Neural cell (in vitro differentiated cells): ENCODE results near the gene DPY19L2. TPM values are rescaled to one million over a fixed set of nuclear protein-coding genes. Genes with fewer than 3 reads are reported as not detected.
"Not testable (repeated sequence)": the region's sequence is repeated elsewhere in the genome, so short reads cannot be mapped to it uniquely, and the experiment has no call there.

Experiments used
- H2AFZ ChIP-seq: fragments of 200-600, 300-800 bp; sonication (generic), shearing (Covaris generic); 2 replicates; pipeline ENCODE4 v1.6.0; 2014; ENCODE audit warnings: low read depth, mild to moderate bottlenecking, antibody characterized with exemption, low read length, moderate library complexity
- H3F3A ChIP-seq: fragments of 200-600 bp; shearing (Covaris generic); 2 replicates; pipeline ENCODE4 v1.6.1; 2016; ENCODE audit warnings: mild to moderate bottlenecking, moderate library complexity, mixed read lengths, antibody characterized with exemption, low read length; ENCODE audit not compliant: insufficient read depth, poor library complexity, severe bottlenecking
- H3K27ac ChIP-seq: fragments of 200-600, 300-800 bp; sonication (generic), shearing (Covaris generic); 2 replicates; pipeline ENCODE4 v1.5.1; 2014; ENCODE audit warnings: mild to moderate bottlenecking, low read length, moderate library complexity
- H3K27me3 ChIP-seq: fragments of 300-800, 200-600 bp; sonication (generic), shearing (Covaris generic); 2 replicates; pipeline ENCODE4 v1.6.0; 2014; ENCODE audit warnings: mild to moderate bottlenecking, low read depth, low read length, moderate library complexity; ENCODE audit not compliant: insufficient read depth
- H3K36me3 ChIP-seq: fragments of 300-800, 200-600 bp; sonication (generic), shearing (Covaris generic); 2 replicates; pipeline ENCODE4 v1.5.1; 2014; ENCODE audit warnings: mild to moderate bottlenecking, antibody characterized with exemption, low read length, moderate library complexity; ENCODE audit not compliant: insufficient read depth
- H3K4me2 ChIP-seq: fragments of 300-800, 200-600 bp; sonication (generic), shearing (Covaris generic); 2 replicates; pipeline ENCODE4 v1.6.0; 2014; ENCODE audit warnings: mild to moderate bottlenecking, low read length
- H3K4me3 ChIP-seq: fragments of 300-800, 200-600 bp; sonication (generic), shearing (Covaris generic); 2 replicates; pipeline ENCODE4 v1.5.1; 2014; ENCODE audit warnings: mild to moderate bottlenecking, low read length, moderate library complexity
- H3K79me2 ChIP-seq: fragments of 200-600 bp; shearing (Covaris generic); replicated peaks from 2 replicates; pipeline ENCODE4 v1.6.0; 2014; ENCODE audit warnings: mild to moderate bottlenecking, low read length, moderate library complexity; ENCODE audit not compliant: insufficient read depth
- H3K9ac ChIP-seq: fragments of 300-800, 200-600 bp; sonication (generic), shearing (Covaris generic); 2 replicates; pipeline ENCODE4 v1.6.1; 2016; ENCODE audit warnings: mild to moderate bottlenecking, low read length, mixed read lengths
- H3K9me2 ChIP-seq: fragments of 200-600 bp; shearing (Covaris generic); 2 replicates; pipeline ENCODE4 v1.6.1; 2016; ENCODE audit warnings: mild to moderate bottlenecking, low read length, mixed read lengths; ENCODE audit not compliant: insufficient read depth
- H3K9me3 ChIP-seq: fragments of 200-600, 300-800 bp; sonication (generic), shearing (Covaris generic); 2 replicates; pipeline ENCODE4 v1.6.1; 2016; ENCODE audit warnings: mild to moderate bottlenecking, mixed run types, low read length, moderate library complexity, mixed read lengths
- H4K20me1 ChIP-seq: fragments of 200-600 bp; shearing (Covaris generic); 2 replicates; pipeline ENCODE4 v1.6.1; 2016; ENCODE audit warnings: mild to moderate bottlenecking, mixed run types; ENCODE audit not compliant: insufficient read depth
- CTCF ChIP-seq: fragments of 450-650 bp; IDR thresholded peaks from 2 replicates; pipeline ENCODE4 v1.5.1; 2014; ENCODE audit warnings: antibody characterized with exemption, mild to moderate bottlenecking, moderate library complexity; ENCODE audit not compliant: poor library complexity, severe bottlenecking
- EP300 ChIP-seq: fragments of 450-650 bp; conservative IDR thresholded peaks from 2 replicates; pipeline ENCODE4 v1.6.1; 2014; ENCODE audit warnings: antibody characterized with exemption, mild to moderate bottlenecking, moderate library complexity; ENCODE audit not compliant: poor library complexity, severe bottlenecking
- EZH2 ChIP-seq: fragments of 200-600, 300-800 bp; shearing (Covaris generic), sonication (generic); IDR thresholded peaks from 2 replicates; pipeline ENCODE4 v1.6.1; 2014; ENCODE audit warnings: antibody characterized with exemption, low read length, borderline replicate concordance, mild to moderate bottlenecking; ENCODE audit not compliant: insufficient read depth, poor library complexity, severe bottlenecking
- MXI1 ChIP-seq: fragments of 450-650 bp; conservative IDR thresholded peaks from 2 replicates; pipeline ENCODE4 v1.6.1; 2014; ENCODE audit warnings: antibody characterized with exemption, mild to moderate bottlenecking; ENCODE audit not compliant: poor library complexity, severe bottlenecking
- POLR2AphosphoS5 ChIP-seq: IDR thresholded peaks from 2 replicates; pipeline ENCODE4 v1.6.1; 2012
- RAD21 ChIP-seq: fragments of 450-650 bp; conservative IDR thresholded peaks from 2 replicates; pipeline ENCODE4 v1.6.1; 2014; ENCODE audit warnings: antibody characterized with exemption, mild to moderate bottlenecking, moderate library complexity
- REST ChIP-seq: IDR thresholded peaks from 2 replicates; pipeline ENCODE4 v1.6.1; 2012; ENCODE audit warnings: borderline replicate concordance
- SMC3 ChIP-seq: fragments of 450-650 bp; conservative IDR thresholded peaks from 2 replicates; pipeline ENCODE4 v1.6.1; 2014; ENCODE audit warnings: antibody characterized with exemption, mild to moderate bottlenecking, moderate library complexity; ENCODE audit not compliant: poor library complexity
- TAF1 ChIP-seq: IDR thresholded peaks from 2 replicates; pipeline ENCODE4 v1.6.1; 2012; ENCODE audit warnings: low read depth
- polyA minus RNA-seq: library from RNA; depleted of rRNA, polyadenylated mRNA; stranded (reverse); fragments of >200 nt; gene quantifications from 2 replicates; pipeline ENCODE4 v1.2.3, GENCODE V29; 2014
- polyA plus RNA-seq: library from polyadenylated mRNA; depleted of rRNA; stranded (reverse); fragments of >200 nt; gene quantifications from 2 replicates; pipeline ENCODE4 v1.2.3, GENCODE V29; 2014

DPY19L2 gene
- polyA plus RNA-seq (37.9 and 39.3 TPM in 2 replicates), polyA minus RNA-seq (15.3 and 18.9 TPM in 2 replicates)

GRCh38 chr12:63668028-63668799 lies at the start of gene DPY19L2:
DPY19L2 (minus strand) TSS chr12:63668493; CDS start chr12:63668393, 100 bp downstream.
- peak; percentile 49 for TF ChIP-seq SMC3
- peak; percentile 26 for TF ChIP-seq POLR2AphosphoS5
- TF ChIP-seq TAF1, result no peak
- no peak for TF ChIP-seq EZH2
- no peak for TF ChIP-seq EP300
- TF ChIP-seq RAD21, result peak; percentile 35
- TF ChIP-seq CTCF, result peak; percentile 20
- TF ChIP-seq REST, result peak; percentile 45
- TF ChIP-seq MXI1, result peak; percentile 72
- Histone ChIP-seq H3K4me3 (peak within 1 kb of the TSS; percentile 85), H2AFZ (peak within 1 kb of the TSS; percentile 56), H3K9me3 (no peaks in the 10 kb centered on the region), H3K79me2 (no peaks in the 10 kb centered on the region), H3F3A (no peaks in the 10 kb centered on the region), H3K36me3 (no peaks in the 10 kb centered on the region), H3K27ac (peak within 1 kb of the TSS; percentile 40), H3K4me2 (peak within 1 kb of the TSS; percentile 76), H3K9me2 (no peaks in the 10 kb centered on the region), H3K27me3 (no peaks in the 10 kb centered on the region), H4K20me1 (no peaks in the 10 kb centered on the region), H3K9ac (peak within 1 kb of the TSS; percentile 72)

- H3K4me3 ChIP-seq, H3K27me3 ChIP-seq: not testable (repeated sequence)
These were observed 48.6 kb upstream of the DPY19L2 start for GRCh38 chr12:63716891-63717290.

GRCh38 chr12:63715107-63715625 lies 46.9 kb upstream of the DPY19L2 start:
- H3K4me3 ChIP-seq, H3K36me3 ChIP-seq, H3K9me3 ChIP-seq, H3K79me2 ChIP-seq, H4K20me1 ChIP-seq, H2AFZ ChIP-seq, H3K9me2 ChIP-seq, H3K9ac ChIP-seq, H3F3A ChIP-seq, H3K27ac ChIP-seq, H3K27me3 ChIP-seq, H3K4me2 ChIP-seq: not testable (repeated sequence)

More at GRCh38 chr12:63716891-63717290, 48.6 kb upstream of the DPY19L2 start:
- H3K4me2 ChIP-seq, H3K79me2 ChIP-seq, H4K20me1 ChIP-seq, H2AFZ ChIP-seq, H3K9me2 ChIP-seq, H3K27ac ChIP-seq, H3K9ac ChIP-seq, H3F3A ChIP-seq, H3K9me3 ChIP-seq, H3K36me3 ChIP-seq: not testable (repeated sequence)

- H3K4me3 ChIP-seq, H3K4me2 ChIP-seq, H3K9me3 ChIP-seq, H3K36me3 ChIP-seq, H3K9me2 ChIP-seq, H3F3A ChIP-seq, H4K20me1 ChIP-seq, H3K79me2 ChIP-seq, H2AFZ ChIP-seq, H3K27ac ChIP-seq, H3K9ac ChIP-seq, H3K27me3 ChIP-seq: not testable (repeated sequence)
These were observed 46.1 kb upstream of the DPY19L2 start for GRCh38 chr12:63714409-63714808.

GRCh38 chr12:63713681-63714075 lies 45.4 kb upstream of the DPY19L2 start:
- H3K4me2 ChIP-seq, H2AFZ ChIP-seq, H3K27ac ChIP-seq, H4K20me1 ChIP-seq, H3K36me3 ChIP-seq, H3K9ac ChIP-seq, H3K4me3 ChIP-seq, H3F3A ChIP-seq, H3K9me3 ChIP-seq, H3K9me2 ChIP-seq, H3K27me3 ChIP-seq, H3K79me2 ChIP-seq: not testable (repeated sequence)
